Stimulated activated CD8-positive, alpha-beta memory T cell treated with anti-CD3 and anti-CD28 coated beads, Interleukin-15, amount 100 ng/mL, for 48 hours (primary cell): ENCODE measurements around the gene MED16.
A peak's percentile ranks its signal among the peaks of the same experiment; 100 is the strongest.
"Not testable (repeated sequence)": the region's sequence is repeated elsewhere in the genome, so short reads cannot be mapped to it uniquely, and the experiment has no call there.

Experiments used
- DNase-seq, 2 donors: peaks; one replicate each; pipeline ENCODE4 v3.0.0-alpha.2; 2020; ENCODE audit warnings: low read depth in 2 of 2

The MED16 gene

DNA sequence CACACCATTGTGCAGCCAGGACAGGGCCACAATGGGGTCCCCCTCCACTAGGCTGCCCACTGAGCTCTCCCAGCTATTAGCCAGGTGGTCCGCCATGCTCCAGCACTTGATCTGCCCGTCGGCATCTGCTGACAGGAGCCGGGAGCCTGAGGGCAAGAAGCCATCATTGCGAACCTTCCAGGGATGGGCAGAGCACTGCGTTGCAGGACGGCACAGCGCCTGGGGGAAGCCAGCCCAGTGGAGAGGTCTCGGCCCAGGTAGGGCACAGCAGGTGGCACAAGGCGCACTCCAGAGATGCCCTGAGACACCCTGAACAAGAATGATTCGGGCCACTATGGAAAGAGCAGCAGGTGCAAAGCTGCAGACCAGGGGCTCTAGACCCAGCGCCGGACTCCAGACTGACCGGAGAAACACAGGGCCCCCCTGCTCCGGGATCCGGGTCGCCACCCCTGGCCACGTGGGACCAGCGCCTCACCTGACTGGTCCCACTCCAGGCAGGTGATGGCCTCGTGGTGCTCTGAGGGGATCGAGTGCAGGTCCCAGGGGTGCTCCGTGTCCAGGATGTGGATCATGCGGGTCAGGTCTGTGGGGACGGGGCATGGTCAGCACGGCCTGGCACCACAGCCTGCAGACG is 3.2 kb downstream of the MED16 start:
- no peak for DNase-seq

GRCh38 chr19:888581-889385 is 4.2 kb downstream of the MED16 start:
- peak in 1 of 2 donors; percentile 46 for DNase-seq

GRCh38 chr19:887599-887998 is 5.4 kb downstream of the MED16 start:
- DNase-seq = no peak

DNA sequence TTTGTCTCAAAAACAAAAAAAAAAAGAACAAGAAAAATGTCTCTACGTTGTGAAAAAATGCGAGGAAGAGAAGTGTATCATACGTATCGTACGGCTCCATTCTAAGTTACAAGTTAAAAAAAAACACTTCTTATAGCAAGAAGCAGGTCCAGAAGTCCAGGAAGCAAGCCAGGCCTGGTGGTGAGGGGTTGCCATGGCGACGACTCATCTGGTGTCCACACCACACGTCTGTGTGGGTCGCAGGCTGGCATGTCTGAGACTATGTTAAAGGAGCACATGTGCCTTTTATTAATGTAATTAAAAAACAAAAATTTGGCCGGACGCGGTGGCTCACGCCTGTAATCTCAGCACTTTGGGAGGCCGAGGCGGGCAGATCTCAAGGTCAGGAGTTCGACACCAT is 5.9 kb downstream of the MED16 start:
- DNase-seq = no peak

- no peak for DNase-seq
These were observed 7.3 kb downstream of the MED16 start for GRCh38 chr19:885536-886224.

GRCh38 chr19:884420-885211 is 8.4 kb downstream of the MED16 start:
- no peak for DNase-seq

- no peak for DNase-seq
These were observed 9.3 kb downstream of the MED16 start for GRCh38 chr19:883661-884211.

DNA sequence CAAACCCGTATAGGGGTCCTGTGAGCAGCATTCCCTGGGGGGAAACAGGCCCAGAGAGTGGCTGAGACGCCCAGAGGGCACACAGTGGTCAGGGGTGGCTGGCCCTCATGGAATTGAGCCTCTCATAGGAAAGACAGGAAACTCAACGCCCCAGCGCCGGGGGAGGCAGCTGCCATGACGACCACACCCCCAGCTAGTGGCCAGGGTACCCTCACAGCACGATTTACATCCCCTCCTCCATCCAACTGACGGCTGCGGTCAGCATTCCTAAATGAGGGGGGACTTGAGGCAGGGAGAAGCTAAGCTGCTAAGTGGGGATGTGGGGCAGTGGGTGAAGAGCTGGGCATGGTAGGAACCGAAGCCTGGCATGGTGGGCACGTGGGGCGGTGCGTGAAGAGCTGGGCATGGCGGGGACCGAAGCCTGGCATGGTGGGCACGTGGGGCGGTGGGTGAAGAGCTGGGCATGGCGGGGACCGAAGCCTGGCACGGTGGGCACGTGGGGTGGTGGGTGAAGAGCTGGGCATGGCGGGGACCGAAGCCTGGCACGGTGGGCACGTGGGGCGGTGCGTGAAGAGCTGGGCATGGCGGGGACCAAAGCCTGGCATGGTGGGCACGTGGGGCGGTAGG is 10.0 kb downstream of the MED16 start:
- DNase-seq = no peak

- DNase-seq = no peak
These were observed 11.5 kb downstream of the MED16 start for GRCh38 chr19:881385-882071.

DNA sequence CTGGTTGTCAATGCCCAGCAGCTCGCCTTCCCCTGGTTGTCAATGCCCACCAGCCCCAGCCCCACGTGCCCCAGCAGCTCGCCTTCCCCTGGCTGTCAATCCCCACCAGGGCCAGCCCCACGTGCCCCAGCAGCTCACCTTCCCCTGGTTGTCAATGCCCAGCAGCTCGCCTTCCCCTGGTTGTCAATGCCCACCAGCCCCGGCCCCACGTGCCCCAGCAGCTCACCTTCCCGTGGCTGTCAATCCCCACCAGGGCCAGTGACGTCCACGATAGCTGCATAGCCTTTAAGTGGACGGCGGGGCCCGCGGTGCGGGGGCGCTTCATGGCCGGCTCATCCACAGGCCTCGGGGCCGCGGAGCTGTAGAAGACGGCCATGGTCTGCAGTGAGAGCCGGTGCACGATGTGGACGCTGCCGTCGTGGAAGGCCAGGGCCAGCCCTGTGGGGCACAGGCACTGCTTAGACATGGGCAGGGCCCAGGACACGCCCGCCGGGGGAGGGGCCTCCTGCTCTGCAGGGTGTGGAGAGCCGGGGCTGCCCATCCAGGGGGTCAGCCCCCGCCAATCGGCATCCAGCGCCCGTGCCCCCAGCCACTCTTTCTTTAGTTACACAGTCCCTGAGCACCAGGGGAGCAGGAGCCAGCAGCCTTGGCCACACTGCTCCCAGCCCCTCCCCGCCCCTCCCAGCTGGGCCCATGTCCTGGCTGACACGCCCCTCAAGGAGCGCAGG is 13.1 kb downstream of the MED16 start:
- DNase-seq = no peak

GRCh38 chr19:878751-879561 is 14.0 kb downstream of the MED16 start:
- DNase-seq = not testable (repeated sequence)

DNA sequence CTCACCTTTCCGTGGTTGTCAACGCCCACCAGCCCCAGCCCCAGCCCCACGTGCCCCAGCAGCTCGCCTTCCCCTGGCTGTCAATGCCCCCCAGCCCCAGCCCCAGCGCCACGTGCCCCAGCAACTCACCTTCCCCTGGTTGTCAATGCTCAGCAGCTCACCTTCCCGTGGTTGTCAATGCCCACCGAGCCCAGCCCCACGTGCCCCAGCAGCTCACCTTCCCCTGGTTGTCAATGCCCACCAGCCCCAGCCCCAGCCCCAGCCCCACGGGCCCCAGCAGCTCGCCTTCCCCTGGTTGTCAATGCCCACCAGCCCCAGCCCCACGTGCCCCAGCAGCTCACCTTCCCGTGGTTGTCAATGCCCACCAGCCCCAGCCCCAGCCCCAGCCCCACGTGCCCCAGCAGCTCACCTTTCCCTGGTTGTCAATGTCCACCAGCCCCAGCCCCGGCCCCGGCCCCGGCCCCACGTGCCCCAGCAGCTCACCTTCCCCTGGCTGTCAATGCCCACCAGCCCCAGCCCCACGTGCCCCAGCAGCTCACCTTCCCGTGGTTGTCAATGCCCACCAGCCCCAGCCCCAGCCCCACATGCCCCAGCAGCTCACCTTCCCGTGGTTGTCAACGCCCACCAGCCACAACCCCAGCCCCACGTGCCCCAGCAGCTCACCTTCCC is 14.9 kb downstream of the MED16 start:
- not testable (repeated sequence) for DNase-seq

DNA sequence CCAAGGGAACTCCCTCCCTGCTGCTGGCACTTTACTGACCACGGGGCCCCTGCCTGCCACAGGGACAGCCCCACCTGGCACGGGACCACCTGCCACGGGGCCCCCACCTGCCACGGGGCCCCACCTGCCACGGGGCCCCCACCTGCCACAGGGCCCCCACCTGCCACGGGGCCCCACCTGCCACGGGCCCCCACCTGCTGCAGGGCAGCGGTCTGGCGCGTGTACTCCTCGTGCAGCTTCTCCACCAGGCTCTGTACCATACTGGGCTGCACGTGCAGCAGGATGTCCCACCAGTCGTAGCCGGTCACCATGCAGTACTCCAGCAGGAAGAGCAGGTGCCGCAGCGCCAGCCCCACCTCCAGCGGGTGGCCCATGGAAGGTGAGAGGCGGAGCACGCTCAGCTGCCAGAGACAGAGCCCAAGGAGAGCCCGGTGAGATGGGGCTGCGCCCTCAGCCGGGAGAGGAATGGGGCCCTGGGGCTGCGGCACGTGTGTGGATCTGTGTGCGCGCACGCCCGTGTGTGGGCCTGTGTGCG is 16.1 kb downstream of the MED16 start:
- no peak for DNase-seq

DNA sequence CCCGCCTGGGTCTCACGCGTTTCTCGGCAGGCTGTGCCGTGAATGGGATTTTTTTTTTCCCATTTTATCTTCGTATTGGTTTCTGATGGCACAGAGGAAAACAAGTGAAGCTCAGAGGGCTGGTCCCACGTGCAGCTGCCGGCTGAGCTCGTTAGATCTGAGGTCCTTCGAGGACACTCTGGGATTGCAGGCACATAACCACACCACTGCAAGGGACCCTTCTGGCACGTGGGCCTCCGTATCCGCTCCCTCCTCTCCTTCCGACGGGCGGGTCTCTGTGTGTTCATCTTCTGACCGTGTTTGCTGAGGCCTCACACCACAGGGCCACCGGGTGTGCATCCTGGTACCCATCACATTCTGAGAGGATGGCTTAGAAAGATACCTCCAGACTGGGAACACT is 16.9 kb downstream of the MED16 start:
- no peak for DNase-seq

- DNase-seq = no peak
These were observed 17.6 kb downstream of the MED16 start for GRCh38 chr19:875265-875879.

DNA sequence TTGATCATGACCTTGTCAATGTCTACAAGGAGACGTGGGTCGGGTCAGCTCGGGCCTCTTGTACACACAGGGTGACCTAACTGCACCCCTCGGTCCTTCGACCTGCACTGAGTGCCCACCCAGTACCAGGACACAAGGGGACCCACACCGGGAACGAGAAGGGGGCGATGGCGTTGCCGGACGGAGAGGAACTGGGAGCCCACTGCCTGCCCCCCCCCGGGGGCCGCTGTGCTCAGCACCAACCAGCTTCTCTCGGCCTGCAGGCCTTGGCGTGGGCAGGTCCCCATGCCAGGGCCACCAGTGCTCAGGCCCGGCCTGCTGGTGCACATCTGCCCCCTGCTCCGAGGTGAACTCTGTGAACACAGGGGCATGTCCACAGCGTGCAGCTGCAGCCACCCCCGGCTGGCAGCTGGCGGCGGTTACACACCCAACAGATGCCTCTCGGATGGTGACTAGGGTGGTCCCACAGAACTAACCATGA is 19.4 kb downstream of the MED16 start:
- DNase-seq = no peak

- DNase-seq = peak; percentile 57 to 62
These were observed 19.9 kb downstream of the MED16 start for GRCh38 chr19:873084-873483.
